Trophoblast cell (in vitro differentiated cells and primary cell): ENCODE measurements around the gene BIRC7.

Experiments used
- DNase-seq, 2 donors: peaks; one replicate each; pipeline ENCODE4 v3.0.0-alpha.2; 2016
- H2AFZ ChIP-seq: 2 replicates; pipeline ENCODE4 v1.6.1; 2013; ENCODE audit warnings: low read length, moderate library complexity, mild to moderate bottlenecking; ENCODE audit not compliant: insufficient read depth, poor library complexity
- H2AK5ac ChIP-seq: 2 replicates; pipeline ENCODE4 v1.6.1; 2013; ENCODE audit warnings: mild to moderate bottlenecking, low read length
- H2BK120ac ChIP-seq: 2 replicates; pipeline ENCODE4 v1.6.1; 2013; ENCODE audit warnings: low read length, mild to moderate bottlenecking, moderate library complexity; ENCODE audit not compliant: insufficient read depth, poor library complexity
- H2BK12ac ChIP-seq: 2 replicates; pipeline ENCODE4 v1.6.1; 2013; ENCODE audit warnings: mild to moderate bottlenecking, low read length, moderate library complexity
- H2BK5ac ChIP-seq: 2 replicates; pipeline ENCODE4 v1.6.1; 2013; ENCODE audit warnings: low read length, low read depth, moderate library complexity, mild to moderate bottlenecking; ENCODE audit not compliant: poor library complexity
- H3K14ac ChIP-seq: 2 replicates; pipeline ENCODE4 v1.6.1; 2013; ENCODE audit warnings: mild to moderate bottlenecking, low read length
- H3K18ac ChIP-seq: 2 replicates; pipeline ENCODE4 v1.6.1; 2013; ENCODE audit warnings: mild to moderate bottlenecking, low read length
- H3K23ac ChIP-seq: 2 replicates; pipeline ENCODE4 v1.6.1; 2013; ENCODE audit warnings: low read length
- H3K27ac ChIP-seq: 2 replicates; pipeline ENCODE4 v1.5.1; 2013; ENCODE audit warnings: low read depth, mild to moderate bottlenecking, inconsistent platforms, low read length, moderate library complexity
- H3K27me3 ChIP-seq: 2 replicates; pipeline ENCODE4 v1.6.1; 2013; ENCODE audit warnings: inconsistent platforms, mild to moderate bottlenecking, low read length, moderate library complexity; ENCODE audit not compliant: insufficient read depth
- H3K36me3 ChIP-seq, 2 experiments: 1 replicate in 1 of 2; 2 replicates in 1 of 2; pipeline ENCODE4 v1.6.1; 2013; ENCODE audit warnings: low read length in 2 of 2, mild to moderate bottlenecking in 2 of 2, moderate library complexity in 1 of 2; ENCODE audit not compliant: insufficient read depth in 2 of 2, control insufficient read depth in 1 of 2
- H3K4ac ChIP-seq: 2 replicates; pipeline ENCODE4 v1.6.1; 2013; ENCODE audit warnings: low read depth, mild to moderate bottlenecking, low read length, moderate library complexity
- H3K4me1 ChIP-seq, 2 experiments: 1 replicate in 1 of 2; 2 replicates in 1 of 2; pipeline ENCODE4 v1.6.1; 2013; ENCODE audit warnings: low read length in 2 of 2, mild to moderate bottlenecking in 2 of 2, moderate library complexity in 1 of 2; ENCODE audit not compliant: insufficient read depth in 2 of 2, control insufficient read depth in 1 of 2
- H3K4me2 ChIP-seq: 2 replicates; pipeline ENCODE4 v1.6.1; 2013; ENCODE audit warnings: inconsistent platforms, mild to moderate bottlenecking, low read length, moderate library complexity
- H3K4me3 ChIP-seq: 2 replicates; pipeline ENCODE4 v1.5.1; 2013; ENCODE audit warnings: mild to moderate bottlenecking, low read depth, low read length, inconsistent platforms
- H3K79me1 ChIP-seq: one replicate; pipeline ENCODE4 v1.6.1; 2013; ENCODE audit warnings: low read length
- H3K79me2 ChIP-seq: 2 replicates; pipeline ENCODE4 v1.6.1; 2013; ENCODE audit warnings: low read length, mild to moderate bottlenecking; ENCODE audit not compliant: control insufficient read depth, insufficient read depth, poor library complexity
- H3K9ac ChIP-seq: 2 replicates; pipeline ENCODE4 v1.6.1; 2013; ENCODE audit warnings: mild to moderate bottlenecking, low read length
- H3K9me3 ChIP-seq: 2 replicates; pipeline ENCODE4 v1.6.1; 2013; ENCODE audit warnings: low read depth, mild to moderate bottlenecking, control low read depth, inconsistent platforms, low read length; ENCODE audit not compliant: insufficient read depth
- H4K12ac ChIP-seq: 2 replicates; pipeline ENCODE4 v1.6.1; 2013; ENCODE audit warnings: low read depth, mild to moderate bottlenecking, low read length, moderate library complexity
- H4K8ac ChIP-seq: 2 replicates; pipeline ENCODE4 v1.6.1; 2013; ENCODE audit warnings: low read depth, mild to moderate bottlenecking, low read length, moderate library complexity
- H4K91ac ChIP-seq: one replicate; pipeline ENCODE4 v1.6.1; 2013; ENCODE audit warnings: low read depth, mild to moderate bottlenecking, low read length, moderate library complexity
- WGBS: extraction: QIAGEN DNeasy Blood & Tissue Kit; methylation state at CpG from one replicate; pipeline ENCODE4 v1.1.7; 2013; ENCODE audit warnings: missing lambda C conversion rate; ENCODE audit not compliant: insufficient read length, insufficient coverage; ENCODE audit errors: extremely low coverage; 5-methylcytosine and 5-hydroxymethylcytosine counted together

BIRC7 gene

DNA sequence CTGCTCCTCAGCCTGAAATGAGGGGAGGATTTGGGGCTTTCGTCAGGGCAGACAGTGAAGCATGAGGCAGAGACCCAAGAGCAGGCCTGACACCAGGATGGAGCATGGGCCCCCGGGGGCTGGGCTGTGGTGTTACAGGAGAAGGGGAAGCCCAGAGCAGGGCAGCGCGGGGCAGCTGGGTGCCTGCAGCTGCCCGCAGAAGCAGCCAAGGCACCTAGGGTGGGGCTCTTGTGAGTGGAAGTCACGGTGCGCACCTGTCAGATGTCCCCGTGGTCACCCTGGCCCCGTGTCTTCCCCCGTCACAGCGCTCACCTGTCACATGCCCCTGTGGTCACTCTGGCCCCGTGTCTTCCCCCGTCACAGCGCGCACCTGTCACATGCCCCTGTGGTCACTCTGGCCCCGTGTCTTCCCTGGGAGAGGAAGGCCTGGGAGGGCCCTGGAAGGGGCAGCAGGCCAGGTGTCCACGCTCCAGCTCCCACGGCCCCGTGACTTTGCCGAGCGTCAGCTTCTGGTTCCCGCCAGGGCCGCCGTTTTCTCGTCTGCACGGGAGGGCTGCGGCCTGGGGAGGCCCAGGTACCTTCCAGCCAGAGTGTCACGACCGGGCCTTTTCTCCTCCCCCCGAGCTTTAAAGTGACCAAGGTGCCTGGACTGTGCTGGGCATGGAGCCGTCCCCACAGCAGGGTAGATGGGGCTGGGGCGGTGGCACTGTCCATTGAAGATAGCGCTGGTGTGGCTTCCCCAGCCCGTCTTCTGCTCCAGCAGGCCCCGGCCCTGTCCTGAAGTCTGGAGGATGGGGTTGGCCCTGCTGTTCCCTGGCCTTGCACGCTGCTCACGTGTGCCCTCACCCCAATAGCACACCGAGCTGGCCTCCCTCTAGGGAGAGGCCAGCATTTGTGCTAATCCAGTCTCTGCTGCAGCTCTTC, 46.3 kb downstream of the BIRC7 start:
- no peak overlapping the region for H2BK12ac ChIP-seq
- H2BK120ac ChIP-seq = no peak overlapping the region
- H3K27me3 ChIP-seq = no peaks in the 10 kb centered on the region
- H4K8ac ChIP-seq = no peak overlapping the region
- no peak overlapping the region for H2BK5ac ChIP-seq
- H3K23ac ChIP-seq = no peak overlapping the region
- peaks cover 7% of the 10 kb centered on the region for H3K9me3 ChIP-seq
- DNase-seq = no peak
- H3K27ac ChIP-seq = no peak overlapping the region
- H3K79me2 ChIP-seq = no peaks in the 10 kb centered on the region
- H4K12ac ChIP-seq = no peak overlapping the region
- H3K18ac ChIP-seq = no peak overlapping the region
- no peak overlapping the region for H3K4me2 ChIP-seq
- no CpG with 5 or more reads among the region's 38 CpGs for WGBS
- H2AFZ ChIP-seq = no peak overlapping the region
- H3K79me1 ChIP-seq = no peaks in the 10 kb centered on the region
- no peaks in the 10 kb centered on the region for H3K4me1 ChIP-seq
- no peak overlapping the region for H4K91ac ChIP-seq
- peaks cover 97 to 98% of the 10 kb centered on the region in 2 experiments for H3K36me3 ChIP-seq
- no peak overlapping the region for H3K9ac ChIP-seq
- no peak overlapping the region for H3K4me3 ChIP-seq
- H3K14ac ChIP-seq = no peak overlapping the region
- no peak overlapping the region for H2AK5ac ChIP-seq
- H3K4ac ChIP-seq = no peak overlapping the region

DNA sequence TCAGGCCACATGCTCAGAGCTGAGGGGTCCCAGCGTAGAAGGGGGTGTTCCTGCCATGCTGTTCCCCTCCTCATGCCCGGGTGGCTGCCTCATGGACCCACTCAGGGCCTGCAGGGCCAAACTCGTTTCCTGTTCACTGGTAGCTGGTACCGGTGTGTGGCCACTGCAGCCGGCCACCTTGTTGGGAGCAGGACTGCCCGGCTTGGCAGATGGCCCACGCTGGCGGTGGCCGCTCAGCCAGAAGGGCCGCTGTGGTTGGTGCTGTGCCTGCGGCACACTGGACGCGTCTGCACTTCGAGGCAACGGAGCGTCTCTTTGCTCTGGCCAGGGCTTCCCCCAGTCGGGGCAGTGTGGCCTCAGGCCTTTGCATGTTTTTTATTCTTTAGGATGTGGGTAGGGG, 47.2 kb downstream of the BIRC7 start:
- H2BK5ac ChIP-seq = no peak overlapping the region
- no peak for DNase-seq
- no peak overlapping the region for H4K12ac ChIP-seq
- no peak overlapping the region for H2AFZ ChIP-seq
- no peak overlapping the region for H3K4ac ChIP-seq
- no peaks in the 10 kb centered on the region for H3K79me2 ChIP-seq
- no peak overlapping the region for H3K4me2 ChIP-seq
- H4K8ac ChIP-seq = no peak overlapping the region
- no peak overlapping the region for H2AK5ac ChIP-seq
- no peak overlapping the region for H4K91ac ChIP-seq
- no peak overlapping the region for H2BK120ac ChIP-seq
- H3K4me3 ChIP-seq = no peak overlapping the region
- no peaks in the 10 kb centered on the region for H3K27me3 ChIP-seq
- H3K14ac ChIP-seq = no peak overlapping the region
- WGBS = no CpG with 5 or more reads among the region's 17 CpGs
- no peak overlapping the region for H3K27ac ChIP-seq
- H3K18ac ChIP-seq = no peak overlapping the region
- no peak overlapping the region for H2BK12ac ChIP-seq
- H3K79me1 ChIP-seq = no peaks in the 10 kb centered on the region
- H3K36me3 ChIP-seq = peaks cover 97 to 98% of the 10 kb centered on the region in 2 experiments
- no peak overlapping the region for H3K9ac ChIP-seq
- H3K9me3 ChIP-seq = peaks cover 2% of the 10 kb centered on the region
- no peak overlapping the region for H3K23ac ChIP-seq
- no peaks in the 10 kb centered on the region for H3K4me1 ChIP-seq

DNA sequence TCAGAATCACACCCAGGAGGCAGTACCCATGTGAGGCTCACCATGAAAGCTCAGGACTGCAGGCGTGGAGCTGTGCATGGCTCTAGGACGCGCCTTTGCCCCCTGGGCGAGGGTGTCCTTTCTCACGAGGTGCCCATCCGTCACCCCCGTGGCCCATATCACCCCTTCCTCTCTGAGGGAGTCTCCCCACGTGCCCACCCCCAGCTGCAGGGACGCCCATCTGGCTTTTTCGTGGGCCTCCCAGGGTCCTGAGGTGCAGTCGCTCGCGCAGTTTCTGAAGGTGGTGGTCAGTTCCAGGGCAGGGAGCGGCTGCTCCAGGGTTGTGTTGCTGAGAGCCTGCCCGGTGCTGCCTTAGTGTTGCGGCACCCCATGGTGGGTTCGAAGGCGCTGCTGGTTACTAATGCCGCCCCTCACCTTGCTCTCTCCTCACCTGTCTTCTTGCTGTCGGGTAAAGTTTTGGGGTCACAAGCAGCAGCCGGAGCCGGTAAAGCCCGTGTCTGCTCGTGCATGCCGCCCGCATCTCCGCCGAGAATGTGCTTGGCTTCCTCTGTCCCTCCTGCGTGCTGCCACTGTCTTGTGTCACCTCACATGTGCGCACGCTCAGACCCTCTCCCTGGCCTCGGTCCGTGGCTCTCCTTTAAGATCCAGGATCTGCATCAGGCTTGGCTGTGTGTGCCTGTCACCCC, 47.8 kb downstream of the BIRC7 start:
- Histone ChIP-seq H3K27me3 (no peaks in the 10 kb centered on the region), H3K18ac (no peak overlapping the region), H3K9ac (no peak overlapping the region), H4K8ac (no peak overlapping the region), H3K79me1 (no peaks in the 10 kb centered on the region), H3K27ac (no peak overlapping the region), H3K4me2 (no peak overlapping the region), H3K4ac (no peak overlapping the region), H2BK5ac (no peak overlapping the region), H3K4me3 (no peak overlapping the region), H3K79me2 (no peaks in the 10 kb centered on the region), H2BK120ac (no peak overlapping the region), H2AK5ac (no peak overlapping the region), H3K36me3 (peaks cover 97 to 98% of the 10 kb centered on the region in 2 experiments), H4K12ac (peak overlapping the region; percentile 45), H2AFZ (no peak overlapping the region), H2BK12ac (no peak overlapping the region), H3K4me1 (no peaks in the 10 kb centered on the region), H3K23ac (no peak overlapping the region), H4K91ac (no peak overlapping the region), H3K14ac (no peak overlapping the region), H3K9me3 (peaks cover 2% of the 10 kb centered on the region)
- WGBS = no CpG with 5 or more reads among the region's 33 CpGs
- no peak for DNase-seq

DNA sequence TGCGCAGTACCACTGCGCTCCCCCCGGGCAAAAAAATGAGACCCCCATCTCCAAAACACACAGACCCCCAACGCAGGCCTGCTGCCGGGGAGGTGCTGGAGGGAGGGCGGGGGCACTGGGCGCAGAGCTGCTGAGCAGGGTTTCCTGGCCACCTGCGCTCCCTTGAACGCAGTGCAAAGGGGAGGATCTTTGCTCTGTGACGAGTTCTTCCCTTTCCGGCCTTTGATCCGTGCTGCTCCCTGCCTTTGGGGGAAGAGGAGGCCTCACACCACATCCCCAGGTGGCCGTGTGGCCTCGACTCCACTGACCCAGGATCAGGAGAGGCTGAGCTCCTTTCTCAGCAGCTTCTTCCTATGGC, 48.4 kb downstream of the BIRC7 start:
- Histone ChIP-seq H3K9ac (no peak overlapping the region), H3K18ac (no peak overlapping the region), H3K4me3 (no peak overlapping the region), H4K8ac (no peak overlapping the region), H3K79me2 (no peaks in the 10 kb centered on the region), H3K4ac (no peak overlapping the region), H2AFZ (no peak overlapping the region), H3K79me1 (no peaks in the 10 kb centered on the region), H3K23ac (no peak overlapping the region), H4K12ac (no peak overlapping the region), H3K14ac (no peak overlapping the region), H2AK5ac (no peak overlapping the region), H3K9me3 (peaks cover 2% of the 10 kb centered on the region), H4K91ac (no peak overlapping the region), H2BK5ac (no peak overlapping the region), H3K36me3 (peaks cover 98% of the 10 kb centered on the region in 2 experiments), H2BK120ac (no peak overlapping the region), H3K27me3 (no peaks in the 10 kb centered on the region), H2BK12ac (no peak overlapping the region), H3K4me1 (no peaks in the 10 kb centered on the region), H3K4me2 (no peak overlapping the region), H3K27ac (no peak overlapping the region)
- no CpG with 5 or more reads among the region's 14 CpGs for WGBS
- no peak for DNase-seq
